IPS-20b (cell line): ENCODE measurements around the gene FRY.
A peak's percentile ranks its signal among the peaks of the same experiment; 100 is the strongest.

Experiments used
- H3K27ac ChIP-seq: one replicate; pipeline ENCODE4 v1.5.1; 2013; ENCODE audit warnings: low read length
- H3K27me3 ChIP-seq: 2 replicates; pipeline ENCODE4 v1.6.1; 2013; ENCODE audit warnings: mild to moderate bottlenecking, low read length, inconsistent platforms; ENCODE audit not compliant: insufficient read depth
- H3K36me3 ChIP-seq: 2 replicates; pipeline ENCODE4 v1.6.1; 2013; ENCODE audit warnings: low read depth, mild to moderate bottlenecking, inconsistent platforms, low read length, moderate library complexity; ENCODE audit not compliant: insufficient read depth
- H3K4me1 ChIP-seq: 2 replicates; pipeline ENCODE4 v1.6.1; 2013; ENCODE audit warnings: mild to moderate bottlenecking, control low read depth, inconsistent platforms, low read length, moderate library complexity; ENCODE audit not compliant: insufficient read depth
- H3K4me3 ChIP-seq: 2 replicates; pipeline ENCODE4 v1.5.1; 2013; ENCODE audit warnings: mild to moderate bottlenecking, low read length, inconsistent platforms
- H3K9ac ChIP-seq: 2 replicates; pipeline ENCODE4 v1.6.1; 2013; ENCODE audit warnings: low read depth, mild to moderate bottlenecking, inconsistent platforms, low read length, moderate library complexity
- H3K9me3 ChIP-seq: 2 replicates; pipeline ENCODE4 v1.6.1; 2013; ENCODE audit warnings: mild to moderate bottlenecking, low read depth, low read length, inconsistent platforms; ENCODE audit not compliant: insufficient read depth

Gene FRY

GRCh38 chr13:32305646-32306045 lies 274.1 kb downstream of the FRY start:
- Histone ChIP-seq H3K9me3 (no peaks in the 10 kb centered on the region), H3K27ac (no peak overlapping the region), H3K36me3 (no peaks in the 10 kb centered on the region), H3K4me3 (no peak overlapping the region), H3K9ac (no peak overlapping the region), H3K27me3 (no peaks in the 10 kb centered on the region), H3K4me1 (no peaks in the 10 kb centered on the region)

- Histone ChIP-seq H3K4me1 (no peaks in the 10 kb centered on the region), H3K9me3 (no peaks in the 10 kb centered on the region), H3K9ac (no peak overlapping the region), H3K36me3 (no peaks in the 10 kb centered on the region), H3K27ac (no peak overlapping the region), H3K4me3 (no peak overlapping the region), H3K27me3 (no peaks in the 10 kb centered on the region)
Observed at GRCh38 chr13:32309312-32310133, 277.9 kb downstream of the FRY start.

- no peaks in the 10 kb centered on the region for H3K36me3 ChIP-seq
- no peak overlapping the region for H3K4me3 ChIP-seq
- no peaks in the 10 kb centered on the region for H3K9me3 ChIP-seq
- no peaks in the 10 kb centered on the region for H3K4me1 ChIP-seq
- no peak overlapping the region for H3K9ac ChIP-seq
- H3K27ac ChIP-seq = no peak overlapping the region
- H3K27me3 ChIP-seq = no peaks in the 10 kb centered on the region
Observed at GRCh38 chr13:32310134-32310706, 278.6 kb downstream of the FRY start.

GRCh38 chr13:32311188-32311897 lies 279.8 kb downstream of the FRY start:
- H3K4me1 ChIP-seq = no peaks in the 10 kb centered on the region; the same call in 1 of the 2 replicates
- no peak overlapping the region for H3K4me3 ChIP-seq
- no peaks in the 10 kb centered on the region for H3K27me3 ChIP-seq
- no peaks in the 10 kb centered on the region for H3K36me3 ChIP-seq
- H3K9me3 ChIP-seq = no peaks in the 10 kb centered on the region
- H3K9ac ChIP-seq = no peak overlapping the region
- no peak overlapping the region for H3K27ac ChIP-seq

- Histone ChIP-seq H3K9me3 (no peaks in the 10 kb centered on the region), H3K27me3 (no peaks in the 10 kb centered on the region), H3K4me1 (no peaks in the 10 kb centered on the region; the same call in 1 of the 2 replicates), H3K27ac (peak overlapping the region; percentile 78), H3K4me3 (peak overlapping the region; percentile 88), H3K9ac (peak overlapping the region; percentile 95), H3K36me3 (peaks cover 14% of the 10 kb centered on the region)
Observed at GRCh38 chr13:32314271-32315237, 283.0 kb downstream of the FRY start.

GRCh38 chr13:32315238-32316027 lies 283.9 kb downstream of the FRY start, which contains the start of the genes BRCA2 and ZAR1L:
Gene BRCA2 (plus strand): TSS chr13:32315508. CDS start chr13:32316461, 953 bp downstream.
Gene ZAR1L (minus strand): TSS chr13:32315363. CDS start chr13:32311925, 3,438 bp downstream.
- Histone ChIP-seq H3K27me3 (no peaks in the 10 kb centered on the region), H3K9me3 (no peaks in the 10 kb centered on the region), H3K9ac (peak within 1 kb of the TSS; percentile 95), H3K27ac (peak within 1 kb of the TSS; percentile 78), H3K4me1 (no peaks in the 10 kb centered on the region; the same call in 1 of the 2 replicates), H3K4me3 (peak within 1 kb of the TSS; percentile 88), H3K36me3 (peaks cover 23% of the 10 kb centered on the region)

GRCh38 chr13:32316028-32316339 lies 284.4 kb downstream of the FRY start:
- H3K4me1 ChIP-seq = no peaks in the 10 kb centered on the region; the same call in 1 of the 2 replicates
- peak overlapping the region; percentile 78 for H3K27ac ChIP-seq
- H3K9ac ChIP-seq = peak overlapping the region; percentile 95
- no peaks in the 10 kb centered on the region for H3K9me3 ChIP-seq
- H3K36me3 ChIP-seq = peaks cover 29% of the 10 kb centered on the region
- H3K27me3 ChIP-seq = no peaks in the 10 kb centered on the region
- peak overlapping the region; percentile 88 for H3K4me3 ChIP-seq

GRCh38 chr13:32316501-32316900 lies 284.9 kb downstream of the FRY start:
- Histone ChIP-seq H3K27me3 (no peaks in the 10 kb centered on the region), H3K36me3 (peaks cover 34% of the 10 kb centered on the region), H3K4me3 (peak overlapping the region; percentile 88), H3K27ac (no peak overlapping the region), H3K4me1 (no peaks in the 10 kb centered on the region; the same call in 1 of the 2 replicates), H3K9me3 (no peaks in the 10 kb centered on the region), H3K9ac (peak overlapping the region; percentile 95; the same call in 1 of the 2 replicates)

- Histone ChIP-seq H3K36me3 (peaks cover 48% of the 10 kb centered on the region), H3K9me3 (no peaks in the 10 kb centered on the region), H3K9ac (no peak overlapping the region), H3K4me1 (no peaks in the 10 kb centered on the region; the same call in 1 of the 2 replicates), H3K4me3 (no peak overlapping the region), H3K27ac (no peak overlapping the region), H3K27me3 (no peaks in the 10 kb centered on the region)
Observed at GRCh38 chr13:32317716-32318465, 286.3 kb downstream of the FRY start.

- no peak overlapping the region for H3K9ac ChIP-seq
- H3K4me3 ChIP-seq = no peak overlapping the region
- H3K27me3 ChIP-seq = no peaks in the 10 kb centered on the region
- H3K4me1 ChIP-seq = no peaks in the 10 kb centered on the region; the same call in 1 of the 2 replicates
- no peak overlapping the region for H3K27ac ChIP-seq
- peaks cover 64% of the 10 kb centered on the region for H3K36me3 ChIP-seq
- H3K9me3 ChIP-seq = no peaks in the 10 kb centered on the region
Observed at GRCh38 chr13:32320528-32320927, 289.0 kb downstream of the FRY start.
